Hepatocyte (in vitro differentiated cells): ENCODE results near the gene CAMSAP1. TPM values are rescaled to one million over a fixed set of nuclear protein-coding genes. Genes with fewer than 3 reads are reported as not detected.

Experiments
- DNase-seq: peaks from one replicate; pipeline ENCODE4 v3.0.0-alpha.2; 2016; ENCODE audit warnings: low spot score
- H2AFZ ChIP-seq: fragments of 200-600 bp; sonication (generic); 2 replicates; pipeline ENCODE4 v1.6.0; 2016; ENCODE audit warnings: antibody characterized with exemption, mild to moderate bottlenecking
- H3K27ac ChIP-seq: fragments of 200-600 bp; sonication (generic); 2 replicates; pipeline ENCODE4 v1.5.1; 2016; ENCODE audit warnings: mild to moderate bottlenecking
- H3K27me3 ChIP-seq: fragments of 200-600 bp; sonication (generic); 2 replicates; pipeline ENCODE4 v1.6.1; 2016
- H3K36me3 ChIP-seq: fragments of 200-600 bp; sonication (generic); replicated peaks from 2 replicates; pipeline ENCODE4 v1.5.1; 2016; ENCODE audit warnings: low read depth; ENCODE audit not compliant: insufficient read depth
- H3K4me1 ChIP-seq: fragments of 200-600 bp; sonication (generic); 2 replicates; pipeline ENCODE4 v1.5.1; 2016; ENCODE audit warnings: mild to moderate bottlenecking, moderate library complexity; ENCODE audit not compliant: insufficient read depth
- H3K4me2 ChIP-seq: fragments of 200-600 bp; sonication (generic); 2 replicates; pipeline ENCODE4 v1.6.0; 2016
- H3K4me3 ChIP-seq: fragments of 200-600 bp; sonication (generic); 2 replicates; pipeline ENCODE4 v1.5.1; 2016; ENCODE audit warnings: mild to moderate bottlenecking
- H3K79me2 ChIP-seq: fragments of 200-600 bp; sonication (generic); 2 replicates; pipeline ENCODE4 v1.6.0; 2017; ENCODE audit warnings: mild to moderate bottlenecking
- H3K9me2 ChIP-seq: fragments of 200-600 bp; sonication (generic); replicated peaks from 2 replicates; pipeline ENCODE4 v1.6.0; 2017; ENCODE audit warnings: mild to moderate bottlenecking; ENCODE audit not compliant: insufficient read depth
- H3K9me3 ChIP-seq: fragments of 200-600 bp; sonication (generic); 2 replicates; pipeline ENCODE4 v1.5.1; 2016; ENCODE audit warnings: low read depth, mild to moderate bottlenecking
- H4K20me1 ChIP-seq: fragments of 200-600 bp; sonication (generic); 2 replicates; pipeline ENCODE4 v1.6.0; 2016; ENCODE audit warnings: mild to moderate bottlenecking; ENCODE audit not compliant: insufficient read depth, poor library complexity, severe bottlenecking
- EZH2 ChIP-seq: fragments of 200-600 bp; sonication (generic); IDR thresholded peaks from 2 replicates; pipeline ENCODE4 v1.6.1; 2016; ENCODE audit warnings: antibody characterized with exemption, mild to moderate bottlenecking, borderline replicate concordance
- EZH2phosphoT487 ChIP-seq: fragments of 200-600 bp; sonication (generic); IDR thresholded peaks from one replicate; pipeline ENCODE4 v1.6.1; 2018; ENCODE audit warnings: antibody characterized with exemption, mild to moderate bottlenecking, low read depth, moderate library complexity; ENCODE audit not compliant: unreplicated experiment, severe bottlenecking
- WGBS: methylation state at CpG from one replicate; pipeline ENCODE4 v1.1.6; 2016; ENCODE audit warnings: low lambda C conversion rate; ENCODE audit errors: missing lambda C conversion rate; 5-methylcytosine and 5-hydroxymethylcytosine counted together
- polyA plus RNA-seq: library from polyadenylated mRNA; unstranded; fragments of >200 nt; fragmentation: Nextera tagmentation; extraction: Ambion mirVana; gene quantifications from 2 replicates; pipeline ENCODE4 v1.2.1, GENCODE V29; 2016
- total RNA-seq: library from RNA; depleted of rRNA; stranded (reverse); fragments of >200 nt; gene quantifications from 2 replicates; pipeline ENCODE4 v1.2.3, GENCODE V29; 2014
- TF ChIP-seq, protein P1 (sequence below): fragments of 200-600 bp; sonication (generic); IDR thresholded peaks from 2 replicates; pipeline ENCODE4 v1.5.1; 2016; ENCODE audit warnings: antibody characterized with exemption, mild to moderate bottlenecking; ENCODE audit not compliant: poor library complexity

The CAMSAP1 gene
- total and polyA plus RNA-seq, 2 experiments from 2014 or later = 5.0 to 15.6 TPM

DNA sequence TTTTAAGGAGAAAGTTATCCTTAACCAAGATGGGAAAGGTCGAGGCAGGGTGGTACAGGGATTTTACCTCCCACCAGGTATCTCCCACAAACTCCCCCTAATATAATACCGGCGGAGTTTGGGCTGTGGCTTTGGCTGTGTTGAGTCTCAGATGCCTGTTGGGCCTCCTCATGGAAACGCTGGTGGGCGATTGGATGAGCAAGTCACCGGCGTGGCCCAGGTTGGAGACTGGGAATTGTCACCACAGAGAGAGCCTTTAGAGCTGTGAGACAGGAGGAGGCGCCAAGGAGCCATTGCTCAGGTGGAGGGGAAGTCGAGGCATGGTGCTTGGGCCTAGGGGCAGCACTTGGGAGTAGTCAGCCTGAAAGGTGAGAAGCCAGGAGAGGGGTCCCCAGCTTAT, 3.4 kb upstream of the CAMSAP1 start:
- H3K27ac ChIP-seq = no peak overlapping the region
- peaks cover 40% of the 10 kb centered on the region for H3K79me2 ChIP-seq
- TF ChIP-seq, protein P1, sequence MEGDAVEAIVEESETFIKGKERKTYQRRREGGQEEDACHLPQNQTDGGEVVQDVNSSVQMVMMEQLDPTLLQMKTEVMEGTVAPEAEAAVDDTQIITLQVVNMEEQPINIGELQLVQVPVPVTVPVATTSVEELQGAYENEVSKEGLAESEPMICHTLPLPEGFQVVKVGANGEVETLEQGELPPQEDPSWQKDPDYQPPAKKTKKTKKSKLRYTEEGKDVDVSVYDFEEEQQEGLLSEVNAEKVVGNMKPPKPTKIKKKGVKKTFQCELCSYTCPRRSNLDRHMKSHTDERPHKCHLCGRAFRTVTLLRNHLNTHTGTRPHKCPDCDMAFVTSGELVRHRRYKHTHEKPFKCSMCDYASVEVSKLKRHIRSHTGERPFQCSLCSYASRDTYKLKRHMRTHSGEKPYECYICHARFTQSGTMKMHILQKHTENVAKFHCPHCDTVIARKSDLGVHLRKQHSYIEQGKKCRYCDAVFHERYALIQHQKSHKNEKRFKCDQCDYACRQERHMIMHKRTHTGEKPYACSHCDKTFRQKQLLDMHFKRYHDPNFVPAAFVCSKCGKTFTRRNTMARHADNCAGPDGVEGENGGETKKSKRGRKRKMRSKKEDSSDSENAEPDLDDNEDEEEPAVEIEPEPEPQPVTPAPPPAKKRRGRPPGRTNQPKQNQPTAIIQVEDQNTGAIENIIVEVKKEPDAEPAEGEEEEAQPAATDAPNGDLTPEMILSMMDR = no peak
- TF ChIP-seq EZH2 = no peak
- no peak for TF ChIP-seq EZH2phosphoT487
- DNase-seq = no peak
- no peak overlapping the region for H3K4me2 ChIP-seq
- no peak overlapping the region for H2AFZ ChIP-seq
- 98% methylated on average over 9 of the region's 9 CpGs for WGBS
- no peaks in the 10 kb centered on the region for H3K27me3 ChIP-seq
- H3K4me1 ChIP-seq = peaks cover 10% of the 10 kb centered on the region
- no peaks in the 10 kb centered on the region for H3K9me2 ChIP-seq
- H3K9me3 ChIP-seq = peaks cover 15% of the 10 kb centered on the region
- H3K4me3 ChIP-seq = no peak overlapping the region
- H3K36me3 ChIP-seq = peaks cover 1% of the 10 kb centered on the region
- H4K20me1 ChIP-seq = peaks cover 8% of the 10 kb centered on the region

DNA sequence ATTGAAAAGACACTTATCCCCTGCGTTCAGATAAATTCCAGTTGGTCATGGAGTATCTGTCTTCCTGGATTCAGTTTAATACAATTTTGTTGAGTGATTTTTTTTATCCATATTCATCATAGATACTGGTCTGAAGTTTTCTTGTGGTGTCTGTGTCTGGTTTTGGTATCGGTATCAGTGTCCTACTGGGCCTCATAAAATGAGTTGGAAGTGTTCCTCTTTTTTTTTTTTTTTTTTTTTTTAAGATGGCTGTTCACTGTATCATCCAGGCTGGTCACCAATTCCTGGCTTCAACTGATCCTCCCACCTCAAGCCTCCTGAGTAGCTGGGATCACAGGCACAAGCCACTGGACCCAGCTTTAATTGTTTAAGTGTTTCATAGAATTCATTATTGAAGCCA, 2.9 kb upstream of the CAMSAP1 start:
- no peak overlapping the region for H3K4me3 ChIP-seq
- no peak overlapping the region for H2AFZ ChIP-seq
- peaks cover 13% of the 10 kb centered on the region for H4K20me1 ChIP-seq
- no peak overlapping the region for H3K27ac ChIP-seq
- no peaks in the 10 kb centered on the region for H3K9me2 ChIP-seq
- WGBS = 97% methylated on average over 2 of the region's 2 CpGs
- H3K27me3 ChIP-seq = no peaks in the 10 kb centered on the region
- no peak overlapping the region for H3K4me2 ChIP-seq
- H3K4me1 ChIP-seq = peaks cover 15% of the 10 kb centered on the region
- TF ChIP-seq, protein P1 = no peak
- TF ChIP-seq EZH2phosphoT487 (no peak), EZH2 (no peak)
- peaks cover 45% of the 10 kb centered on the region for H3K79me2 ChIP-seq
- H3K9me3 ChIP-seq = peaks cover 10% of the 10 kb centered on the region
- H3K36me3 ChIP-seq = no peaks in the 10 kb centered on the region
- DNase-seq = no peak

DNA sequence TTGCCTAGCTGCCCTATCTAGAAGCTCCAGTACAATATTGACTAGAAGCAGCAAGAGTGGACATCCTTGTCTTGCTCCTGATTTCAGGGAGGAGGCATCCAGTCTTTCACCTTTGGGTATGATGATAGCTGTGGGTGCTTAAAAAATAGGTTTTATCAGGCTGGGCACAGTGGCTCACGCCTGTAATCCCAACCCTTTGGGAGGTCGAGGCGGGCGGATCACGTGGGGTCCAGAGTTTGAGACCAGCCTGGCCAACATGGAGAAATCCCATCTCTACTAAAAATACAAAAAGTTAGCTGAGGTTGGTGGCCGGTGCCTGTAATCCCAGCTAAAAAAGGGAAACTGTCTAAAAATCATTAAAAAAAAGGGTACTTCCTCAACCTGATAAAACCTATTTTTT, 2.0 kb upstream of the CAMSAP1 start:
- no peak overlapping the region for H3K4me3 ChIP-seq
- TF ChIP-seq EZH2phosphoT487 (no peak), EZH2 (no peak)
- TF ChIP-seq, protein P1 = no peak
- peaks cover 22% of the 10 kb centered on the region for H4K20me1 ChIP-seq
- no peaks in the 10 kb centered on the region for H3K36me3 ChIP-seq
- H3K4me2 ChIP-seq = peak overlapping the region; percentile 92
- no peaks in the 10 kb centered on the region for H3K27me3 ChIP-seq
- H3K9me2 ChIP-seq = no peaks in the 10 kb centered on the region
- DNase-seq = no peak
- no peak overlapping the region for H3K27ac ChIP-seq
- WGBS = 97% methylated on average over 6 of the region's 6 CpGs
- peaks cover 5% of the 10 kb centered on the region for H3K9me3 ChIP-seq
- H3K4me1 ChIP-seq = peaks cover 20% of the 10 kb centered on the region
- peaks cover 54% of the 10 kb centered on the region for H3K79me2 ChIP-seq
- no peak overlapping the region for H2AFZ ChIP-seq

DNA sequence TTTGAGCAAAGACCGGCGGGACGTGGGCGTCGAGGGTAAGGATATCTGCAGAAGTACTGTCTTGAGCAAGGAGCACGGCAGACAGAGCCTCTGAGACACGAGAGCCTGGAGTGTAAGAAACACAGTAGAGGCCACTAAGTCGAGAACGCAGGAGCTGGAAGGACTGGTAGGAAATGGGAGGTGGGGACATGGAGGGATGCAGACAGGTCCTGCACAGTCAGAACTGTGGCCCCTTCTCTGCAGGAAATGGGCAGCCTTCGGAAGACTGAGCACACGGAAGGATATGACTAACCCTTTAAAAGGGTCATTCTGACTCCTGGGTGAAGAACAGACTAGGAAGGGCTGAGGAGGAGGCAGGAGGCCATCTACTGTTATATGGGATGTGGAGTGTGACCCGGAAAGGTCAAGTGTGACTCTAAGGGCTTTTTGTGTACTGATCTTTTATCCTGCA, 1.4 kb upstream of the CAMSAP1 start:
- Histone ChIP-seq H3K9me2 (no peaks in the 10 kb centered on the region), H3K4me3 (peak overlapping the region; percentile 87), H3K27ac (no peak overlapping the region), H3K4me1 (peaks cover 20% of the 10 kb centered on the region), H4K20me1 (peaks cover 28% of the 10 kb centered on the region), H3K36me3 (no peaks in the 10 kb centered on the region), H3K9me3 (peaks cover 3% of the 10 kb centered on the region), H3K27me3 (no peaks in the 10 kb centered on the region), H2AFZ (no peak overlapping the region), H3K79me2 (peaks cover 60% of the 10 kb centered on the region), H3K4me2 (peak overlapping the region; percentile 92)
- 91% methylated on average over 12 of the region's 12 CpGs for WGBS
- TF ChIP-seq, protein P1 = no peak
- TF ChIP-seq EZH2phosphoT487 (no peak), EZH2 (no peak)
- no peak for DNase-seq
